Suprapubic skin (tissue), 4 donors: ENCODE results near the gene NOS3. TPM values are rescaled to one million over a fixed set of nuclear protein-coding genes. Genes with fewer than 3 reads are reported as not detected.

ENCODE experiments used
- DNase-seq, 2 donors: peaks; one replicate each; pipeline ENCODE4 v3.0.0-alpha.2; 2019; ENCODE audit warnings: low spot score in 2 of 2
- H3K27ac ChIP-seq: fragments of 200-600 bp; sonication (generic); one replicate; pipeline ENCODE4 v1.5.1; 2019
- H3K27me3 ChIP-seq: fragments of 200-600 bp; sonication (generic); one replicate; pipeline ENCODE4 v1.5.1; 2019
- H3K36me3 ChIP-seq: fragments of 200-600 bp; sonication (generic); one replicate; pipeline ENCODE4 v1.5.1; 2019
- H3K4me1 ChIP-seq: fragments of 200-600 bp; sonication (generic); one replicate; pipeline ENCODE4 v1.5.1; 2019
- H3K4me3 ChIP-seq: fragments of 200-600 bp; sonication (generic); one replicate; pipeline ENCODE4 v1.5.1; 2019; ENCODE audit warnings: mild to moderate bottlenecking
- H3K9me3 ChIP-seq: fragments of 200-600 bp; sonication (generic); one replicate; pipeline ENCODE4 v1.5.1; 2019
- EP300 ChIP-seq: sonication (generic); formaldehyde crosslinking; IDR thresholded peaks from one replicate; pipeline ENCODE4 v1.6.1; 2017; ENCODE audit warnings: antibody characterized with exemption
- POLR2A ChIP-seq, 2 donors: fragments of 450-650 bp; IDR thresholded peaks; one replicate each; pipeline ENCODE4 v1.6.1; 2017; ENCODE audit warnings: antibody characterized with exemption in 2 of 2, mild to moderate bottlenecking in 2 of 2, moderate library complexity in 2 of 2
- POLR2AphosphoS5 ChIP-seq, 3 donors: sonication (generic); formaldehyde crosslinking; IDR thresholded peaks; one replicate each; pipeline ENCODE4 v1.6.1; 2017; ENCODE audit warnings: antibody characterized with exemption in 3 of 3
- WGBS: methylation state at CpG from one replicate; pipeline ENCODE4 v1.1.5; 2018; 5-methylcytosine and 5-hydroxymethylcytosine counted together
- total RNA-seq, 4 donors: library from RNA; depleted of rRNA; stranded (reverse); fragments of >200 nt; gene quantifications; one replicate each; pipeline ENCODE4 v1.1.0, GENCODE V29; 2016
- TF ChIP-seq, protein P1 (sequence below), 2 donors: fragments of 200-600 bp in 1 of 2; fragments of 450-650 bp in 1 of 2; sonication (generic) in 1 of 2; IDR thresholded peaks; one replicate each; pipeline ENCODE4 v1.5.1; 2016 to 2019; ENCODE audit warnings: antibody characterized with exemption in 2 of 2, mild to moderate bottlenecking in 1 of 2, moderate library complexity in 1 of 2

The NOS3 gene
- total RNA-seq, 4 donors from 2014 or later, result 2.6 to 10.9 (median 6.8) TPM

DNA sequence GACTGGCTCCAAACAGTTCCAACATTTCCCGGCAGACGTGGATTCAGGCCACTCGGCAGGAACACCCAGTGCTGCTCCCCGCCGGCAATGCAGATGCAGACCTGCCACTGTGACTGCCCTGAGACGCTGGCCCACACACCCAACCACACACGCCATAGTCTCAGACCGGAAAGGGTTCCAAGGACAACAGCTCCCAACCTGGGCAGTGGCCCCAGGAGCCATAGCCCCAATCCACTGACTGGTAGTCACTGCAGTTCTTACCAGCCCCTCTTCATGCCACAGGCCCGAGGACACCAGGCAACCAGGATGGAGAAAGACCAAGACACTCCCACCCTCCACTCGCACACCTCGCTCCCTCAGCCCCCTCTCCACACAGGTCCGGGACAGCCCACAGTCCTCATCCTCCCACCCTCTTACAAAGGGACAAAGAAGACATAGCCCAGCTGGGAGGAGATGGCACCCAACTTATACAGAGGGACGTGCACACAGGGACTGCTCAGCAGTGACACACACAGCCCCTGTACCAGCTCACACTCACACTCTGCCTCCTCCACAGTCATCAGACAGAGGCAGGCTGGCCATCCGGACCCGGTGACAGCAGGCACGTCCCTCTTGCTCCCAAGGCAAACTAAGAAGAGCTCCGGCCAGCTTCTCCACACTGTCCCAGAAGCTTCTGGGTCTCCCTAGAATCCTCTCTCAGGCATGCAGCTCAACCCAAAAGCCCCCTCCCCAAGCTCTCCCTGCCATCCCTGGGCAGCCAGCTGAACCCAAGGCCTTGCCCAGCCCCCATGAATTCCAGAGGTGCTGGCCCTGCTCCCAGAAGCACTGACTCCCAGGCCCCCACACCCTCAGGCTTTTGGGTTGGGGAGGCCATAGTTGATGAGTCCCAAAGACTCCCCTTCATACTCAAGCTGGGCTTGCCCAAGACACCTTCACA, 37.5 kb upstream of the NOS3 start:
- 94% methylated on average over 13 of the region's 17 CpGs for WGBS
- H3K4me1 ChIP-seq, result peaks cover 21% of the 10 kb centered on the region
- DNase-seq, result no peak
- H3K4me3 ChIP-seq, result no peak overlapping the region
- no peak overlapping the region for H3K27ac ChIP-seq
- H3K9me3 ChIP-seq, result no peaks in the 10 kb centered on the region
- peaks cover 70% of the 10 kb centered on the region for H3K27me3 ChIP-seq
- TF ChIP-seq POLR2AphosphoS5 (IDR thresholded peaks at IDR 0.05) (no peak), EP300 (no peak), POLR2A (IDR thresholded peaks at IDR 0.05) (no peak)
- TF ChIP-seq, protein P1, sequence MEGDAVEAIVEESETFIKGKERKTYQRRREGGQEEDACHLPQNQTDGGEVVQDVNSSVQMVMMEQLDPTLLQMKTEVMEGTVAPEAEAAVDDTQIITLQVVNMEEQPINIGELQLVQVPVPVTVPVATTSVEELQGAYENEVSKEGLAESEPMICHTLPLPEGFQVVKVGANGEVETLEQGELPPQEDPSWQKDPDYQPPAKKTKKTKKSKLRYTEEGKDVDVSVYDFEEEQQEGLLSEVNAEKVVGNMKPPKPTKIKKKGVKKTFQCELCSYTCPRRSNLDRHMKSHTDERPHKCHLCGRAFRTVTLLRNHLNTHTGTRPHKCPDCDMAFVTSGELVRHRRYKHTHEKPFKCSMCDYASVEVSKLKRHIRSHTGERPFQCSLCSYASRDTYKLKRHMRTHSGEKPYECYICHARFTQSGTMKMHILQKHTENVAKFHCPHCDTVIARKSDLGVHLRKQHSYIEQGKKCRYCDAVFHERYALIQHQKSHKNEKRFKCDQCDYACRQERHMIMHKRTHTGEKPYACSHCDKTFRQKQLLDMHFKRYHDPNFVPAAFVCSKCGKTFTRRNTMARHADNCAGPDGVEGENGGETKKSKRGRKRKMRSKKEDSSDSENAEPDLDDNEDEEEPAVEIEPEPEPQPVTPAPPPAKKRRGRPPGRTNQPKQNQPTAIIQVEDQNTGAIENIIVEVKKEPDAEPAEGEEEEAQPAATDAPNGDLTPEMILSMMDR (IDR thresholded peaks at IDR 0.05), result no peak
- no peaks in the 10 kb centered on the region for H3K36me3 ChIP-seq

DNA sequence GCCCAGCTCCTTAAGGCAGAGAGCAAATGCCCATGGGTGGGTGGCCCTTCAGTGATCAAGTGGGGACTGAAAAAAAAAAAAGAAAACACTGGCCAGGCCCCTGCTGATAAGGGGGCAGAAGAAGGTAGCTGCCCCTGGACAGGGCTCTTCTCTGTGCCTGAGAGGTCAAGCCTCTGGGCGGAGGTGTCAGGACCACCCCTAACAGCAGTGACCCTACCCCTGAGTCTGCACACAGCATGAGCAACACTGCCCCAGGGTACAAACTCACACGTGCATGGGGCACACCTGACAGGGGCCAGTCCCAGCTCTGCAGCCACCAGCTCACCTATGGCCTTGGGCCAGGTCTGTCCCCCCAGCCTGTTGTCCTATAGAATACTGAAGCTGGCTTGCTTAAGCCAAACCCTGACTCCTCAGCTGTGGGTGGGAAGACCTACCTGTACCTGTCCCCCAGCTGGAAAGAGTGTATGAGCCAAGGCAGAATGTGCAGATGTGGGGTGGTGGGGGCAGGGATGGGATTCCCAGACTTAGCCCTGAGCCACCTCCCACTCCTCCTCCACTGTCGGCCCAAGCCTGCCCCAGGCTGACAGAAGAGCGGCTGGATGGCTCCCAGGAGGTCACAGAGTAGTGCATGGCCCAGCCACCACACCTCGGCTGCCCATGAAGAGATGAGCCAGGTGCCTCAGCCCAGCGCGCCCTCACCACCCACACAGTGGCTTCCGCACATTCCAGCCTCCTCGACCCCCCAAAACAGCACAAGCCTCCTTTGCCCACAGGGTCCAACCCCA, 36.4 kb upstream of the NOS3 start:
- no peak for DNase-seq
- Histone ChIP-seq H3K27me3 (peaks cover 75% of the 10 kb centered on the region), H3K4me1 (peaks cover 23% of the 10 kb centered on the region), H3K9me3 (no peaks in the 10 kb centered on the region), H3K27ac (no peak overlapping the region), H3K4me3 (no peak overlapping the region), H3K36me3 (no peaks in the 10 kb centered on the region)
- WGBS, result 74% methylated on average over 7 of the region's 9 CpGs
- TF ChIP-seq POLR2AphosphoS5 (IDR thresholded peaks at IDR 0.05), result no peak
- TF ChIP-seq, protein P1 (IDR thresholded peaks at IDR 0.05), result no peak
- no peak for TF ChIP-seq POLR2A (IDR thresholded peaks at IDR 0.05)
- no peak for TF ChIP-seq EP300

DNA sequence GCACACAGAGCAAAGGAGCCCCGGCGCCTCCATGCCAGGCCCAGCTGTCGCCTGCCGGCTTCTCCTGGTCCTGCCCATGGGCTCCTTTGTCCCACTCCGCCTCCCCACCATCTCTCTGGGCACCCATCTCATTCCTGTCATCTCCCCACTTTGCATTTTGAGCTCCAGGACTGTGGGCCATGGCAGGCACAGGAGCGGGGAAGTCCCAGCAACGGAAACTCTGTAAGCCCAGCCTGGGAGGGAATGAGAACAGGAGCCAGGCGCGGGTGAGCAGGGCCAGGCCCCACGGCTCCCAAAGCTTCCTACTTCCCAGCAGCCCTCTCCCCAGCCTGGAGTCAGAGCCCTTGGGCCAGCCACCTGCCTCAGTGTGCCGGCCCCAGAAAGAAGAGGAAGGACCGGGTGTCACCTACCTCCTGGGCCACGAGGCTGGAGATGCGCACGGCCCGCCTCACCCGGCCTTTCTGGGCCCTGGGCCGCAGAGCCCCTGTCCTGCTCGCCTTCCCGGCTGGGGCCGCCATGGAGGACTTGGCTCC, 35.8 kb upstream of the NOS3 start:
- DNase-seq, result no peak
- H3K27ac ChIP-seq, result no peak overlapping the region
- WGBS, result 69% methylated on average over 9 of the region's 21 CpGs
- H3K36me3 ChIP-seq, result no peaks in the 10 kb centered on the region
- no peak for TF ChIP-seq EP300
- TF ChIP-seq, protein P1 (IDR thresholded peaks at IDR 0.05), result no peak
- TF ChIP-seq POLR2AphosphoS5 (IDR thresholded peaks at IDR 0.05), result no peak
- no peak for TF ChIP-seq POLR2A (IDR thresholded peaks at IDR 0.05)
- peaks cover 23% of the 10 kb centered on the region for H3K4me1 ChIP-seq
- peaks cover 82% of the 10 kb centered on the region for H3K27me3 ChIP-seq
- H3K9me3 ChIP-seq, result no peaks in the 10 kb centered on the region
- peak overlapping the region; percentile 27 for H3K4me3 ChIP-seq

DNA sequence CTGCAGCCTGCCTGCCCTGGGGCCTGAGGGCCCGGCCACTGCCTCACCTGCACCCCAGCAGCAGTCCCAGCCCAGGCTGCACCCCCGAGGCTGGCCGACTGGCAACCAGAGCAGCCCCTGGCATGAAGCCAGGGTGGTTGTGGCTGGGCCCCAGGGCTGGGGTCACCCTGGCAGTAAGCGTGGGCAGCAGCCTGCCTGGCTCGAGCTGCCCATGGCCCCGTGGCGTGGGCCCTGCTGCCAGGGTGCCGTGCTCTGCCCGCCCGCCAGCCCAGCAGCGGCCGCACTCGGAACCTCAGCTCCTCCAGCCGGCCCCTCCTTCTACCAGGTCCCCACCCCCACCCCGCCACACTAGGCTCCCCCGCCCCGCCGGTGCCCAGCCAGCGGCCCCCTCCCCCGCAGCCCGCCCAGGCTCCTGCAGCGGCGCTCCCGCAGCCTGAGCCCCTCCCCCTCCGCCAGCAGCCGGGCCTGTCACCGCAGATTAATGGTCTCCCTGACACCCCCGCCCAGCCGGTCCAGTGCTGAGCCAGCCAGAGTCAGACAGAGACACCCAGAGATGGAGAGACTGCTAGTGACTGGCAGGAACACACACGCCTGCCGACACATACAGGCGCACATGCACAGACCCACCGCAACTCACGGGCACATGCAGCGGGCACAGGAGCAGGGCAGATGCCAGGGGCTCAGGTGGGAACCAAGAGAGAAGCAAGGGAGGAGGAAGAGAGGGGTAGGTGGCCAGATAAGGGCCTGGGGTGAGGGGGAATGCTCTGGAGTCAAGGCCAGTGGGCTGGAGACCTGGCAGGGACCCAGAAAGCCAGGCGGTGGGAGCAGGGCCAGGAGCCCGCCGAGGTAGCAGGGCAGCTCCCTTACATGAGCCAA, 35.1 kb upstream of the NOS3 start:
- Histone ChIP-seq H3K4me1 (peaks cover 23% of the 10 kb centered on the region), H3K27ac (no peak overlapping the region), H3K9me3 (no peaks in the 10 kb centered on the region), H3K27me3 (peaks cover 89% of the 10 kb centered on the region), H3K4me3 (peak overlapping the region; percentile 27), H3K36me3 (no peaks in the 10 kb centered on the region)
- TF ChIP-seq POLR2A (IDR thresholded peaks at IDR 0.05) (no peak), EP300 (no peak), POLR2AphosphoS5 (IDR thresholded peaks at IDR 0.05) (no peak)
- TF ChIP-seq, protein P1 (IDR thresholded peaks at IDR 0.05), result no peak
- DNase-seq, result no peak
- WGBS, result 42% methylated on average over 9 of the region's 38 CpGs
